GM23338 (cell line): Measurements from ENCODE around the gene TNFRSF19. TPM values are rescaled to one million over a fixed set of nuclear protein-coding genes. Genes with fewer than 3 reads are reported as not detected.
A peak's percentile ranks its signal among the peaks of the same experiment; 100 is the strongest.

ENCODE experiments used
- ATAC-seq: fragments of 200-7000 bp; cut with Tn5 transposase; 3 replicates; pipeline ENCODE4 v1.9.1; 2020
- DNase-seq: peaks from one replicate; pipeline ENCODE4 v3.0.0-alpha.2; 2015; ENCODE audit warnings: low spot score
- H2AFZ ChIP-seq: fragments of 200-600 bp; sonication (generic); 2 replicates; pipeline ENCODE4 v1.8.0; 2016; ENCODE audit warnings: antibody characterized with exemption, mild to moderate bottlenecking, moderate library complexity
- H3F3A ChIP-seq: fragments of 200-600 bp; sonication (generic); replicated peaks from 2 replicates; pipeline ENCODE4 v1.8.0; 2017; ENCODE audit warnings: antibody characterized with exemption, mixed run types, low read depth
- H3K27ac ChIP-seq: fragments of 200-600 bp; sonication (generic); 2 replicates; pipeline ENCODE4 v1.6.1; 2016; ENCODE audit warnings: low read depth
- H3K27me3 ChIP-seq: fragments of 200-600 bp; sonication (generic); 2 replicates; pipeline ENCODE4 v1.8.0; 2016; ENCODE audit warnings: mild to moderate bottlenecking, mixed run types, moderate library complexity; ENCODE audit not compliant: insufficient read depth
- H3K36me3 ChIP-seq: fragments of 200-600 bp; sonication (generic); 2 replicates; pipeline ENCODE4 v1.8.0; 2016; ENCODE audit warnings: mild to moderate bottlenecking; ENCODE audit not compliant: insufficient read depth
- H3K4me1 ChIP-seq: fragments of 200-600 bp; sonication (generic); 2 replicates; pipeline ENCODE4 v1.8.0; 2016; ENCODE audit warnings: mild to moderate bottlenecking, moderate library complexity; ENCODE audit not compliant: insufficient read depth
- H3K4me2 ChIP-seq: fragments of 200-600 bp; sonication (generic); 2 replicates; pipeline ENCODE4 v1.7.1; 2017; ENCODE audit warnings: mixed run types
- H3K4me3 ChIP-seq: fragments of 200-600 bp; sonication (generic); 2 replicates; pipeline ENCODE4 v1.6.1; 2016; ENCODE audit warnings: mixed run types
- H3K79me2 ChIP-seq: fragments of 200-600 bp; sonication (generic); replicated peaks from 2 replicates; pipeline ENCODE4 v1.8.0; 2017; ENCODE audit warnings: mild to moderate bottlenecking; ENCODE audit not compliant: insufficient read depth
- H3K9me2 ChIP-seq: fragments of 200-600 bp; sonication (generic); 2 replicates; pipeline ENCODE4 v1.8.0; 2017; ENCODE audit not compliant: insufficient read depth
- H4K20me1 ChIP-seq: fragments of 200-600 bp; sonication (generic); replicated peaks from 2 replicates; pipeline ENCODE4 v1.8.0; 2017; ENCODE audit warnings: mild to moderate bottlenecking; ENCODE audit not compliant: insufficient read depth
- H3K27ac Mint-ChIP-seq: 2 replicates; pipeline ENCODE4 v1.8.0; 2020; ENCODE audit warnings: inconsistent platforms, mild to moderate bottlenecking, moderate library complexity, mixed read lengths
- H3K27me3 Mint-ChIP-seq: 3 replicates; pipeline ENCODE4 v1.8.0; 2022; ENCODE audit warnings: low read depth, mild to moderate bottlenecking, moderate library complexity, mixed read lengths, inconsistent platforms; ENCODE audit not compliant: insufficient read depth, poor library complexity
- H3K36me3 Mint-ChIP-seq: 3 replicates; pipeline ENCODE4 v1.8.0; 2021; ENCODE audit warnings: low read depth, mild to moderate bottlenecking, inconsistent platforms, moderate library complexity, mixed read lengths
- H3K4me1 Mint-ChIP-seq: 3 replicates; pipeline ENCODE4 v1.8.0; 2020; ENCODE audit warnings: mild to moderate bottlenecking, inconsistent platforms, mixed read lengths
- H3K4me3 Mint-ChIP-seq: 3 replicates; pipeline ENCODE4 v1.8.0; 2021; ENCODE audit warnings: moderate library complexity, mild to moderate bottlenecking, inconsistent platforms, mixed read lengths
- H3K9me3 Mint-ChIP-seq: 3 replicates; pipeline ENCODE4 v1.8.0; 2020; ENCODE audit warnings: moderate library complexity, mild to moderate bottlenecking, inconsistent platforms, mixed read lengths
- CREB1 ChIP-seq: fragments of 250-450 bp; sonication (Bioruptor Pico); IDR thresholded peaks from 2 replicates; pipeline ENCODE4 v1.5.0; 2020; ENCODE audit warnings: low read depth, mild to moderate bottlenecking, moderate library complexity
- EZH2 ChIP-seq: fragments of 200-600 bp; sonication (generic); IDR thresholded peaks from one replicate; pipeline ENCODE4 v1.8.0; 2017; ENCODE audit warnings: antibody characterized with exemption, mild to moderate bottlenecking, low read depth; ENCODE audit not compliant: unreplicated experiment
- EZH2phosphoT487 ChIP-seq: fragments of 200-600 bp; sonication (generic); IDR thresholded peaks from one replicate; pipeline ENCODE4 v1.8.1; 2018; ENCODE audit warnings: antibody characterized with exemption; ENCODE audit not compliant: unreplicated experiment
- JUNB ChIP-seq: IDR thresholded peaks from one replicate; pipeline ENCODE4 v1.6.1; 2016; ENCODE audit warnings: antibody characterized with exemption; ENCODE audit not compliant: unreplicated experiment
- NANOG ChIP-seq: IDR thresholded peaks from 2 replicates; pipeline ENCODE4 v1.6.1; 2016; ENCODE audit warnings: antibody characterized with exemption, borderline replicate concordance
- POLR2AphosphoS5 ChIP-seq: IDR thresholded peaks from 2 replicates; pipeline ENCODE4 v1.6.1; 2016; ENCODE audit warnings: antibody characterized with exemption, low read depth
- STAT1 ChIP-seq: IDR thresholded peaks from one replicate; pipeline ENCODE4 v1.6.1; 2016; ENCODE audit warnings: antibody characterized with exemption; ENCODE audit not compliant: unreplicated experiment
- ZNF114 ChIP-seq: fragments of 250-450 bp; sonication (Bioruptor Pico); IDR thresholded peaks from 2 replicates; pipeline ENCODE4 v1.5.0; 2020; ENCODE audit warnings: mild to moderate bottlenecking, moderate library complexity
- ZNF331 ChIP-seq: fragments of 250-450 bp; sonication (Bioruptor Pico); IDR thresholded peaks from 2 replicates; pipeline ENCODE4 v1.5.0; 2020; ENCODE audit warnings: low read depth, mild to moderate bottlenecking, moderate library complexity
- polyA plus RNA-seq: library from polyadenylated mRNA; unstranded; fragments of >200 nt; fragmentation: Nextera tagmentation; extraction: Ambion mirVana; gene quantifications from 2 replicates; pipeline ENCODE4 v1.2.1, GENCODE V29; 2016
- total RNA-seq: library from RNA; depleted of rRNA; stranded (reverse); fragments of >200 nt; shearing (Covaris generic); gene quantifications from 2 replicates; pipeline ENCODE4 v1.2.3, GENCODE V29; 2014
- TF ChIP-seq, protein P1 (sequence below): IDR thresholded peaks from 2 replicates; pipeline ENCODE4 v1.6.1; 2016; ENCODE audit warnings: antibody characterized with exemption
- TF ChIP-seq, protein P2 (sequence below): fragments of 250-450 bp; sonication (Bioruptor Pico); IDR thresholded peaks from 2 replicates; pipeline ENCODE4 v1.5.0; 2020; ENCODE audit warnings: mild to moderate bottlenecking, moderate library complexity
- TF ChIP-seq, protein P3 (sequence below), 2 experiments: fragments of 200-600 bp in 1 of 2; sonication (generic) in 1 of 2; conservative IDR thresholded peaks; 2 replicates each; pipeline versions ENCODE4 v1.5.1 to v1.6.1; 2016 to 2017; ENCODE audit warnings: antibody characterized with exemption in 2 of 2, low read depth in 2 of 2, mild to moderate bottlenecking in 2 of 2, moderate library complexity in 1 of 2
- TF ChIP-seq, protein P4 (sequence below): IDR thresholded peaks from one replicate; pipeline ENCODE4 v1.6.1; 2018; ENCODE audit warnings: antibody characterized with exemption; ENCODE audit not compliant: unreplicated experiment

The TNFRSF19 gene
- total and polyA plus RNA-seq, 2 experiments from 2014 or later, result 0.21 to 0.35 TPM

DNA sequence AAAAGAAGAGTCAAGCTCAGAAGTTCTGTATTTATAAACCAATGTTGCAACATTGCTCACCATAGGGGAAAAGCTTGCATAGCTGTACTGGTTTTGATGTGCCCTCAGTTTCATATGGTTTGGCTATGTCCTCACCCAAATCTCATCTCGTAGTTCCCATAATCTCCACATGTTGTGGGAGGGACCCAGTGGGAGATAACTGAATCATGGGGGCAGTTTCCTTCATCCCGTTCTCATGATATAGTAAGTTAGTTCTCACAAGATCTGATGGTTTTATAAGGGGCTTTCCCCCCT is 73.9 kb downstream of the TNFRSF19 start:
- Mint-ChIP-seq H3K27me3 (peaks cover 9% of the 10 kb centered on the region), H3K27ac (no peak overlapping the region), H3K9me3 (no peaks in the 10 kb centered on the region), H3K4me1 (peaks cover 21% of the 10 kb centered on the region), H3K4me3 (no peak overlapping the region), H3K36me3 (no peaks in the 10 kb centered on the region)
- H3K4me3 ChIP-seq, result no peak overlapping the region
- no peaks in the 10 kb centered on the region for H4K20me1 ChIP-seq
- no peak for ATAC-seq
- H3K4me1 ChIP-seq, result peaks cover 11% of the 10 kb centered on the region
- H3K79me2 ChIP-seq, result no peaks in the 10 kb centered on the region
- TF ChIP-seq, protein P1, sequence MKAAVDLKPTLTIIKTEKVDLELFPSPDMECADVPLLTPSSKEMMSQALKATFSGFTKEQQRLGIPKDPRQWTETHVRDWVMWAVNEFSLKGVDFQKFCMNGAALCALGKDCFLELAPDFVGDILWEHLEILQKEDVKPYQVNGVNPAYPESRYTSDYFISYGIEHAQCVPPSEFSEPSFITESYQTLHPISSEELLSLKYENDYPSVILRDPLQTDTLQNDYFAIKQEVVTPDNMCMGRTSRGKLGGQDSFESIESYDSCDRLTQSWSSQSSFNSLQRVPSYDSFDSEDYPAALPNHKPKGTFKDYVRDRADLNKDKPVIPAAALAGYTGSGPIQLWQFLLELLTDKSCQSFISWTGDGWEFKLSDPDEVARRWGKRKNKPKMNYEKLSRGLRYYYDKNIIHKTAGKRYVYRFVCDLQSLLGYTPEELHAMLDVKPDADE, result no peak
- TF ChIP-seq ZNF331 (CRISPR knock-in tag) (no peak), JUNB (no peak), ZNF114 (no peak), EZH2 (no peak), STAT1 (no peak), NANOG (no peak), EZH2phosphoT487 (no peak), CREB1 (no peak), POLR2AphosphoS5 (no peak)
- TF ChIP-seq, protein P2, sequence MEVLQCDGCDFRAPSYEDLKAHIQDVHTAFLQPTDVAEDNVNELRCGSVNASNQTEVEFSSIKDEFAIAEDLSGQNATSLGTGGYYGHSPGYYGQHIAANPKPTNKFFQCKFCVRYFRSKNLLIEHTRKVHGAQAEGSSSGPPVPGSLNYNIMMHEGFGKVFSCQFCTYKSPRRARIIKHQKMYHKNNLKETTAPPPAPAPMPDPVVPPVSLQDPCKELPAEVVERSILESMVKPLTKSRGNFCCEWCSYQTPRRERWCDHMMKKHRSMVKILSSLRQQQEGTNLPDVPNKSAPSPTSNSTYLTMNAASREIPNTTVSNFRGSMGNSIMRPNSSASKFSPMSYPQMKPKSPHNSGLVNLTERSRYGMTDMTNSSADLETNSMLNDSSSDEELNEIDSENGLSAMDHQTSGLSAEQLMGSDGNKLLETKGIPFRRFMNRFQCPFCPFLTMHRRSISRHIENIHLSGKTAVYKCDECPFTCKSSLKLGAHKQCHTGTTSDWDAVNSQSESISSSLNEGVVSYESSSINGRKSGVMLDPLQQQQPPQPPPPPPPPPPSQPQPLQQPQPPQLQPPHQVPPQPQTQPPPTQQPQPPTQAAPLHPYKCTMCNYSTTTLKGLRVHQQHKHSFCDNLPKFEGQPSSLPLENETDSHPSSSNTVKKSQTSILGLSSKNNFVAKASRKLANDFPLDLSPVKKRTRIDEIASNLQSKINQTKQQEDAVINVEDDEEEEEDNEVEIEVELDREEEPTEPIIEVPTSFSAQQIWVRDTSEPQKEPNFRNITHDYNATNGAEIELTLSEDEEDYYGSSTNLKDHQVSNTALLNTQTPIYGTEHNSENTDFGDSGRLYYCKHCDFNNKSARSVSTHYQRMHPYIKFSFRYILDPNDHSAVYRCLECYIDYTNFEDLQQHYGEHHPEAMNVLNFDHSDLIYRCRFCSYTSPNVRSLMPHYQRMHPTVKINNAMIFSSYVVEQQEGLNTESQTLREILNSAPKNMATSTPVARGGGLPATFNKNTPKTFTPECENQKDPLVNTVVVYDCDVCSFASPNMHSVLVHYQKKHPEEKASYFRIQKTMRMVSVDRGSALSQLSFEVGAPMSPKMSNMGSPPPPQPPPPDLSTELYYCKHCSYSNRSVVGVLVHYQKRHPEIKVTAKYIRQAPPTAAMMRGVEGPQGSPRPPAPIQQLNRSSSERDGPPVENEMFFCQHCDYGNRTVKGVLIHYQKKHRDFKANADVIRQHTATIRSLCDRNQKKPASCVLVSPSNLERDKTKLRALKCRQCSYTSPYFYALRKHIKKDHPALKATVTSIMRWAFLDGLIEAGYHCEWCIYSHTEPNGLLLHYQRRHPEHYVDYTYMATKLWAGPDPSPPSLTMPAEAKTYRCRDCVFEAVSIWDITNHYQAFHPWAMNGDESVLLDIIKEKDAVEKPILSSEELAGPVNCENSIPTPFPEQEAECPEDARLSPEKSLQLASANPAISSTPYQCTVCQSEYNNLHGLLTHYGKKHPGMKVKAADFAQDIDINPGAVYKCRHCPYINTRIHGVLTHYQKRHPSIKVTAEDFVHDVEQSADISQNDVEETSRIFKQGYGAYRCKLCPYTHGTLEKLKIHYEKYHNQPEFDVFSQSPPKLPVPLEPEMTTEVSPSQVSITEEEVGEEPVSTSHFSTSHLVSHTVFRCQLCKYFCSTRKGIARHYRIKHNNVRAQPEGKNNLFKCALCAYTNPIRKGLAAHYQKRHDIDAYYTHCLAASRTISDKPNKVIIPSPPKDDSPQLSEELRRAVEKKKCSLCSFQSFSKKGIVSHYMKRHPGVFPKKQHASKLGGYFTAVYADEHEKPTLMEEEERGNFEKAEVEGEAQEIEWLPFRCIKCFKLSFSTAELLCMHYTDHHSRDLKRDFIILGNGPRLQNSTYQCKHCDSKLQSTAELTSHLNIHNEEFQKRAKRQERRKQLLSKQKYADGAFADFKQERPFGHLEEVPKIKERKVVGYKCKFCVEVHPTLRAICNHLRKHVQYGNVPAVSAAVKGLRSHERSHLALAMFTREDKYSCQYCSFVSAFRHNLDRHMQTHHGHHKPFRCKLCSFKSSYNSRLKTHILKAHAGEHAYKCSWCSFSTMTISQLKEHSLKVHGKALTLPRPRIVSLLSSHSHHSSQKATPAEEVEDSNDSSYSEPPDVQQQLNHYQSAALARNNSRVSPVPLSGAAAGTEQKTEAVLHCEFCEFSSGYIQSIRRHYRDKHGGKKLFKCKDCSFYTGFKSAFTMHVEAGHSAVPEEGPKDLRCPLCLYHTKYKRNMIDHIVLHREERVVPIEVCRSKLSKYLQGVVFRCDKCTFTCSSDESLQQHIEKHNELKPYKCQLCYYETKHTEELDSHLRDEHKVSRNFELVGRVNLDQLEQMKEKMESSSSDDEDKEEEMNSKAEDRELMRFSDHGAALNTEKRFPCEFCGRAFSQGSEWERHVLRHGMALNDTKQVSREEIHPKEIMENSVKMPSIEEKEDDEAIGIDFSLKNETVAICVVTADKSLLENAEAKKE (CRISPR knock-in tag), result no peak
- TF ChIP-seq, protein P3, sequence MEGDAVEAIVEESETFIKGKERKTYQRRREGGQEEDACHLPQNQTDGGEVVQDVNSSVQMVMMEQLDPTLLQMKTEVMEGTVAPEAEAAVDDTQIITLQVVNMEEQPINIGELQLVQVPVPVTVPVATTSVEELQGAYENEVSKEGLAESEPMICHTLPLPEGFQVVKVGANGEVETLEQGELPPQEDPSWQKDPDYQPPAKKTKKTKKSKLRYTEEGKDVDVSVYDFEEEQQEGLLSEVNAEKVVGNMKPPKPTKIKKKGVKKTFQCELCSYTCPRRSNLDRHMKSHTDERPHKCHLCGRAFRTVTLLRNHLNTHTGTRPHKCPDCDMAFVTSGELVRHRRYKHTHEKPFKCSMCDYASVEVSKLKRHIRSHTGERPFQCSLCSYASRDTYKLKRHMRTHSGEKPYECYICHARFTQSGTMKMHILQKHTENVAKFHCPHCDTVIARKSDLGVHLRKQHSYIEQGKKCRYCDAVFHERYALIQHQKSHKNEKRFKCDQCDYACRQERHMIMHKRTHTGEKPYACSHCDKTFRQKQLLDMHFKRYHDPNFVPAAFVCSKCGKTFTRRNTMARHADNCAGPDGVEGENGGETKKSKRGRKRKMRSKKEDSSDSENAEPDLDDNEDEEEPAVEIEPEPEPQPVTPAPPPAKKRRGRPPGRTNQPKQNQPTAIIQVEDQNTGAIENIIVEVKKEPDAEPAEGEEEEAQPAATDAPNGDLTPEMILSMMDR (conservative IDR thresholded peaks at IDR 0.05; ENCODE audit: low read depth in 2 of 2), result no peak
- TF ChIP-seq, protein P4, sequence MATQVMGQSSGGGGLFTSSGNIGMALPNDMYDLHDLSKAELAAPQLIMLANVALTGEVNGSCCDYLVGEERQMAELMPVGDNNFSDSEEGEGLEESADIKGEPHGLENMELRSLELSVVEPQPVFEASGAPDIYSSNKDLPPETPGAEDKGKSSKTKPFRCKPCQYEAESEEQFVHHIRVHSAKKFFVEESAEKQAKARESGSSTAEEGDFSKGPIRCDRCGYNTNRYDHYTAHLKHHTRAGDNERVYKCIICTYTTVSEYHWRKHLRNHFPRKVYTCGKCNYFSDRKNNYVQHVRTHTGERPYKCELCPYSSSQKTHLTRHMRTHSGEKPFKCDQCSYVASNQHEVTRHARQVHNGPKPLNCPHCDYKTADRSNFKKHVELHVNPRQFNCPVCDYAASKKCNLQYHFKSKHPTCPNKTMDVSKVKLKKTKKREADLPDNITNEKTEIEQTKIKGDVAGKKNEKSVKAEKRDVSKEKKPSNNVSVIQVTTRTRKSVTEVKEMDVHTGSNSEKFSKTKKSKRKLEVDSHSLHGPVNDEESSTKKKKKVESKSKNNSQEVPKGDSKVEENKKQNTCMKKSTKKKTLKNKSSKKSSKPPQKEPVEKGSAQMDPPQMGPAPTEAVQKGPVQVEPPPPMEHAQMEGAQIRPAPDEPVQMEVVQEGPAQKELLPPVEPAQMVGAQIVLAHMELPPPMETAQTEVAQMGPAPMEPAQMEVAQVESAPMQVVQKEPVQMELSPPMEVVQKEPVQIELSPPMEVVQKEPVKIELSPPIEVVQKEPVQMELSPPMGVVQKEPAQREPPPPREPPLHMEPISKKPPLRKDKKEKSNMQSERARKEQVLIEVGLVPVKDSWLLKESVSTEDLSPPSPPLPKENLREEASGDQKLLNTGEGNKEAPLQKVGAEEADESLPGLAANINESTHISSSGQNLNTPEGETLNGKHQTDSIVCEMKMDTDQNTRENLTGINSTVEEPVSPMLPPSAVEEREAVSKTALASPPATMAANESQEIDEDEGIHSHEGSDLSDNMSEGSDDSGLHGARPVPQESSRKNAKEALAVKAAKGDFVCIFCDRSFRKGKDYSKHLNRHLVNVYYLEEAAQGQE, result no peak
- H2AFZ ChIP-seq, result peak overlapping the region; percentile 72; the same call in 1 of the 2 replicates
- H3K4me2 ChIP-seq, result peak overlapping the region; percentile 38; the same call in 1 of the 2 replicates
- H3F3A ChIP-seq, result no peaks in the 10 kb centered on the region
- DNase-seq, result no peak
- no peak overlapping the region for H3K27ac ChIP-seq
- H3K36me3 ChIP-seq, result no peaks in the 10 kb centered on the region
- no peaks in the 10 kb centered on the region for H3K27me3 ChIP-seq
- H3K9me2 ChIP-seq, result no peaks in the 10 kb centered on the region
